Subcutaneous preadipocyte (primary cell): ENCODE measurements around the gene SNX15. TPM values are rescaled to one million over a fixed set of nuclear protein-coding genes. Genes with fewer than 3 reads are reported as not detected.

Experiments used
- small RNA-seq: library from RNA; depleted of rRNA; stranded (forward); fragments of <200 nt; gene quantifications from one replicate; pipeline ENCODE3, GENCODE V24; 2012
- total RNA-seq: library from RNA; depleted of rRNA; stranded (reverse); fragments of >200 nt; gene quantifications from 2 replicates; pipeline ENCODE4 v1.2.3, GENCODE V29; 2012

SNX15 gene, protein sequence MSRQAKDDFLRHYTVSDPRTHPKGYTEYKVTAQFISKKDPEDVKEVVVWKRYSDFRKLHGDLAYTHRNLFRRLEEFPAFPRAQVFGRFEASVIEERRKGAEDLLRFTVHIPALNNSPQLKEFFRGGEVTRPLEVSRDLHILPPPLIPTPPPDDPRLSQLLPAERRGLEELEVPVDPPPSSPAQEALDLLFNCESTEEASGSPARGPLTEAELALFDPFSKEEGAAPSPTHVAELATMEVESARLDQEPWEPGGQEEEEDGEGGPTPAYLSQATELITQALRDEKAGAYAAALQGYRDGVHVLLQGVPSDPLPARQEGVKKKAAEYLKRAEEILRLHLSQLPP
- total RNA-seq = 12.1 and 13.2 TPM in 2 replicates

DNA sequence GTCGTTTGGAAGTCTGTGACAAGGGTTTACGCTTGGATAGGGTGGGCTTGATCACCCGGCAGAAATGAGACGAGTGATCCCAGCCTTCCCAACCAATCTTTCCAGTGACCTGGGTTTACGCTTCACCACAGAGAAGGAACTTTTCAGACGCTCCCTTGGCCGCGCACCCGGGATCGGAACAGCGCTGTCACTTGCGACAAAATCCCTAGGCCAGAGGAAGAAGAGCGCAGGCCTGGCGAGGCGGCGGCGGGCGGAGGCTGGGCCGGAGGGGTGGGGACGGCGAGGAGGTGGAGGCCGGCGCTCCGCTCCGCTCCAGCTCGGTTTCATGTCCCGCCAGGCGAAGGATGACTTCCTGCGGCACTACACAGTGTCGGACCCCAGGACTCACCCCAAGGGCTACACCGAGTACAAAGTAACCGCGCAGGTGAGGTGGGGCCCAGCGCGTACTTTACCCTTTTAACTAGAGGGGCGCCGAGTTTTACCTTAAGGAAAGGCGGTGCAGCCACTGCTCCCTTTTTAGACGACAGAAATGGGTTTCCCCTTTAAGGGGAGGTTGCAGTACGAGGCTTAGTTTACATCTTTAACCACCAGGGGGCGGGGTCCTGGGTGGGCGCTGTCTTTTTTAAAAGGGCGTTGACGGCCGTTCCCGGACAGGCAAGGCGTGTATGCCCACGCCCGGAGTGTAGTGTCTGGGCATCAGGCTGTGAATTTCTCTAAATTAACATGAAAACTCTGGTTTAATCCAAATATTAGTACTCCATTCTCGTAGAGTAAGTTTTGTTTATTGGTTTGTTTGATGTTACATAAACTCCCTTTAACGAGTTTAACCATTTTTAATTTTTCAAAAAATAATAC, at the start of gene SNX15:
Gene SNX15, plus strand, starts transcription at position 227 of the 855 bp plus-strand sequence. Its CDS starts 99 bp downstream, at position 326.

DNA sequence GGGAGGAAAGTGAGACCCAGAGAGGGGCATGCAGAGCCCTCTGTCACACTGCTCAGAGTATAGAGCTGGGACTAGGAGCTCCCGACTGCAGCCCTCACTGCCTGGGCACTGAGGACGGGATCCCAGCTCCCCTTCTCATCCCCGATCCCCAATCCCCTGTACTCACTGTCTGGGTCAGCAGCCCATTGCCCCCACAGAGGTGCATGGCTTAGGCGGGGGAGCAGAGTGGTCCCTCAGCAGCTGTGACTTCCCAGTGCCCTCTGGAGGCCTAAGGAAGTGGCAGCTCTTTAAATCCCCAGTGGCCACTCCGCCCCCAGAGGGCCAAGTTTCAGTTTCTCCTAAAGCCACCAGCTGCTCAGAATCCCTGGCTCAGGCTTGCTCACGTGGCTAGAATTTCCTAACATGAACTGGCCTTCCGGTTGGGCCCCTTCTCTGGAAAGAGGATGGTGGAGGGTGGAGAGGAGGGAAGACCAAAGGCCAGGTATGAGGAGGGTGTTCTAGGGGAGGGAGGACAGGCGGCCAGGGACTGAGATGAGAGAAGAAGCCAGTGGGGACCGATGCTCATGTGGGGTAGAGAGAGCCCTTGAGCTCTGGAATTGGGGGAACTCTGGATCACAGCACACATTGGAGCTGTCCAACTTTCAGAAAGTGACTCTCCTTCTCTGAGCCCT, 30.4 kb upstream of the SNX15 start, which contains the start of gene BATF2:
Gene BATF2, minus strand, starts transcription at position 262 of the 671 bp plus-strand sequence. Its CDS starts 57 bp downstream, at position 205.

DNA sequence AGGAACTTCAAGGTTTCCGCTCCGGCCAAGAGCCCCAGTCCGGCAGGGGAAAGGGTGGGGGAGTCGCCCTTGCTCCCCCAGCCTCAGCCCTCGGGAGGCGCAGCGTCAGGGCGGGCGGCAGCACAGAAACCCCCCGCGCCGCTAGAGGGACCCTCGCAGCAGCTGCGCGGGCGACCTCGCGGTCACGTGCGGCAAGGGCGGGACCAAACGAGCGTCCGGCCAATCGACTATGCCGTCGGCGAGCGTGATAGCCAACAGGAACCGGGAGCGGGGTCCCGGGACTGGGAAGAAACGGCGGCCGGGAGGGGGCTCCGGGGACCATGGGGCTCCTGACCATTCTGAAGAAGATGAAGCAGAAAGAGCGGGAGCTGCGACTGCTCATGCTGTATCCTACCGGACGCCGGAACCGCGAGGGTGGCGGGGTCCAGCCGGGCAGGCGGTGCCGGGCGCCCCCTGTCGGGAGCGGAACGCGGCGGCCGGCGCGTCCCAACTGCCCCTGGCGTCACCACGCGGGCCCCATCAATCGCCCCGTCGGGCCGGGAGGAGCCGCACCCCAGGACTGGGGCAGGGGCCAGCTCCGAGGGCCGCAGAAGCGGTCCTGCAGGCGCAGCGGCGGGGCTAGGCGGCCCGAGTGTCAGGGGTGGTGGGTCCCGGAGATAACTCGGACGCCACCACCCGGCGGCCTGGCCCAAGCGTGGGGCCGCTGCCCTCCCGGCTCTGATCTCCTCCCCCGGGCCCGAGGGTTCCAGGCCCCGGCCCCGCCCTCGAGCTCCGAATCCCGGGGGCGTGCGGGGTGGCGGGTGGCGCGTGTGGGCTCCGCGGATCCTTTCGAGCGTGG, 13.1 kb upstream of the SNX15 start, which contains the start of gene ARL2:
Gene ARL2, plus strand, starts transcription at position 273 of the 838 bp plus-strand sequence. Its CDS starts 48 bp downstream, at position 321.

DNA sequence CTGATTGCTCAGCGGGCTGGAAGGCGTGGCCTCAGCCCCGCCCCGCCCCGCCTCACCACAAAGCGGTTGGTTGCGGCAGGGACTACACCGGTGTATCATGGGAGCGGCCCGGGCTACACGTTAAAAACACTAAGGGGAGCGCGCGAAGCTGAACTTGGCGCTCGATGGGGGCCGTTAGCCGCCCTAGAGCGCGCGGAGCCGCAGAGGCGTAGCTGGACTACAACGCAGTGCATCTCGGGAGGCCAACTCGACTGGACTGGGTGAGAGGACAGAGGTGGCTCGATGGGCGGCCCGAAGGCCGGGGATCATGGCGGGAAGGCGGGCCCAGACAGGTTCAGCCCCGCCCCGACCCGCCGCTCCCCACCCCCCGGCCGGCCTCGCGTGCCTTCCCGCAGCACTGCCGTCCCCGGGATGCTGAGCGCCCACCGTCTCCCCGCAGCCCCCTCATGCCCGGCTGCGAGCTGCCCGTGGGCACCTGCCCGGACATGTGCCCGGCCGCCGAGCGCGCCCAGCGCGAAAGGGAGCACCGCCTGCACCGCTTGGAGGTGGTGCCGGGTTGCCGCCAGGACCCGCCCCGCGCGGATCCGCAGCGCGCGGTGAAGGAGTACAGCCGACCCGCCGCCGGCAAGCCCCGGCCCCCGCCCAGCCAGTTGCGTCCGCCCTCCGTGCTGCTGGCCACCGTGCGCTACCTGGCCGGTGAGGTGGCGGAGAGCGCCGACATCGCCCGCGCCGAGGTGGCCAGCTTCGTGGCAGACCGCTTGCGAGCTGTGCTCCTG, 13.8 kb downstream of the SNX15 start, which contains the start of gene SAC3D1:
Gene SAC3D1, plus strand, starts transcription at position 364 of the 776 bp plus-strand sequence. Its CDS starts 83 bp downstream, at position 447.

DNA sequence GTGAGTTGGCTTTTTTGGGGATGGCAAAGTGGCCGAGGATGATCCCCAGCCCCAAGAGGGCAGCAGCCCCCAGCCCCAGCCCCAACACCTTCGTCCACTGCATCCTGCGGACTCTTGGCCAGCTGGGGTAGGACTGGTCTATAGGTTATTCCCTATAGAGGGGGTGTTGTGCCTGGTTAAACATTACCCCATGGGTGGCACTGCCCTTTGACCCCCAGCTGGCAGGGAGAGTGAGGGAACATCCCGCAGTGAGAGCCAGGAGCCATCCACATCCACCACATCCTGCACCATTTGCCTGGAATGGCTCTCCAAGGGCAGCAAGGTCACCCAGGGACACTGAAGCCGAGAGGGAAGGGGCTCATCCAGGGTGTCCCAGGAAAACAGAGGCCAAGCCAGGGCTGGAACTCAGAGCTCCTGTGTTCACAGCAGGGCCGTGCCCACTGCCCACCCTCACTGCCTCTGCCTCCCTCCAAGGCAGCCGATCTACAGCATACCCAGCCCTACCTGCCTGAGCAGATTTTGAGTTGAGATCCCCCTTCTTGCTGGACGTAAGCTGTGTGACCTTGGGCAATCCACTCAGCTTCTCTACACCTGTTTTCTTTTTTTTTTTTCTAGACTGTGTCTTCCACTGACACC, 31.3 kb downstream of the SNX15 start, which contains the start of gene NAALADL1:
Gene NAALADL1, minus strand, starts transcription at position 135 of the 636 bp plus-strand sequence. Its CDS starts 32 bp downstream, at position 103.

DNA sequence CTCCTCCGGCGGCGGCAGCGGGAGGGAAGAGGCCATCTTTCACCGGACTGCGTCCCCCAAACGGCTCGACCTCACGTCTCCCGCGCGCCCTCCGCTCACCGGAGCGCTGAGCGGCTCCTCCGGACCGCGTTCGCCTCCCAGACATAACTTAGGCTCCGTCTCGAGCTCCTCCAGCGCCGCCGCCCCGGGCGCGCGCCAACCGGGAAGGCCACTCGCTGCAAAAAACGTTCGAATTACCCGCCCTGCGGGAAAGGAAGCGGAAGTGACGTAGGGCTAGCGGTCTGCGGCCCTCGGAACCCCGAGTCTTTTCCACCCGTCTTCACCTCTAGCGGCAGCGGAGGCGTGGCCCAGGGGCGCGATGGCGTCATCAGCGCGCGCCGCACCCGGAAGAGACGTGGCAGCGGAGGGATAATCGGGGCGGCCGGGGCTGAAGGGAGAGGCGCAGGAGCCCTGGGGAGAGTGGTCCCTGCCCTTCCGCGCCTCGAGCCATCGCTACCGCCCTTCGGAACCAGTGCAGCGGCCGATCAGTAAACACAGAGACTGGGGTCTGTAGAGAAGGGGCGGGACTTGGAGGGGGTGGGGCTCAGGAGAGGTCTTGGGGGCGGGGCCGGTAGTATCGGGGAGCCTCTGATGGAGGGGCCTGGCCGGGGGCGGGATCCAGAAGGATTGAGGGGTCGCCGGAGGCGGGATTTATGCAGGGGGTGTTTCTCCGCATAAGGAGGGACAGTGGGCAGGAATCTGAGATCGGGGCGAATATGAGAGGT, 56.8 kb downstream of the SNX15 start, which contains the start of the genes CDCA5 and ZFPL1:
Gene CDCA5, minus strand, starts transcription at position 207 of the 764 bp plus-strand sequence. Its CDS starts 62 bp downstream, at position 145.
Gene ZFPL1, plus strand, starts transcription at position 389 of the 764 bp plus-strand sequence. CDS start 477 bp downstream, outside the sequence.

Small RNAs within 50 kb of the gene (small RNA-seq; reads per million reads assigned to genes)
- not detected for gene MIR6879
- not detected for gene SNX15

Other genes starting within 250 kb of the SNX15 start
- gene SF1, start 248.9 kb upstream of the SNX15 start, total RNA-seq = 110 and 126 TPM in 2 replicates
- gene MAP4K2, start 224.2 kb upstream of the SNX15 start, total RNA-seq = 7.0 and 12.3 TPM in 2 replicates
- gene MEN1, start 216.9 kb upstream of the SNX15 start, total RNA-seq = 20.2 and 22.1 TPM in 2 replicates
- under 0.01 TPM in 2 replicates for gene CDC42BPG, start 182.8 kb upstream of the SNX15 start, total RNA-seq
- 40.1 and 75.3 TPM in 2 replicates for gene EHD1, start 148.8 kb upstream of the SNX15 start, total RNA-seq
- gene ATG2A, start 110.2 kb upstream of the SNX15 start, total RNA-seq = 15.4 and 19.5 TPM in 2 replicates
- 5.9 and 8.2 TPM in 2 replicates for gene PPP2R5B, start 102.8 kb upstream of the SNX15 start, total RNA-seq
- not detected in 2 replicates for gene GPHA2, start 91.5 kb upstream of the SNX15 start, total RNA-seq
- gene MAJIN, start 55.3 kb upstream of the SNX15 start, total RNA-seq = not detected in 2 replicates
- 0.37 and 0.98 TPM in 2 replicates for gene BATF2, start 30.5 kb upstream of the SNX15 start, total RNA-seq
- gene ARL2, start 13.3 kb upstream of the SNX15 start, total RNA-seq = 46.7 and 63.2 TPM in 2 replicates
- 17.6 and 19.4 TPM in 2 replicates for gene SAC3D1, start 13.8 kb downstream of the SNX15 start, total RNA-seq
- 10.8 and 14.3 TPM in 2 replicates for gene NAALADL1, start 31.1 kb downstream of the SNX15 start, total RNA-seq
- 12.5 and 18.6 TPM in 2 replicates for gene CDCA5, start 56.6 kb downstream of the SNX15 start, total RNA-seq
- 26.8 and 29.0 TPM in 2 replicates for gene ZFPL1, start 56.8 kb downstream of the SNX15 start, total RNA-seq
- gene VPS51, start 68.8 kb downstream of the SNX15 start, total RNA-seq = 122 and 127 TPM in 2 replicates
- gene TM7SF2, start 84.4 kb downstream of the SNX15 start, total RNA-seq = 13.2 and 14.3 TPM in 2 replicates
- gene ZNHIT2, start 90.3 kb downstream of the SNX15 start, total RNA-seq = 12.9 and 13.1 TPM in 2 replicates
- 193 and 272 TPM in 2 replicates for gene FAU, start 94.7 kb downstream of the SNX15 start, total RNA-seq
- gene MRPL49, start 94.9 kb downstream of the SNX15 start, total RNA-seq = 24.6 and 30.1 TPM in 2 replicates
- gene SYVN1, start 107.1 kb downstream of the SNX15 start, total RNA-seq = 12.5 and 15.1 TPM in 2 replicates
- gene SPDYC, start 142.8 kb downstream of the SNX15 start, total RNA-seq = not detected in 2 replicates
- gene CAPN1, start 154.5 kb downstream of the SNX15 start, total RNA-seq = 120 and 136 TPM in 2 replicates
- 9.9 and 17.6 TPM in 2 replicates for gene POLA2, start 234.5 kb downstream of the SNX15 start, total RNA-seq